SKM-1 treated with dmso at 0.1 percent for 144 hours (cell line): ENCODE data around the gene SDK1.

Experiments
- DNase-seq: peaks from one replicate; lab custom pipeline; 2025; ENCODE audit not compliant: unreplicated experiment; lab: John Stamatoyannopoulos, UW

Gene SDK1

DNA sequence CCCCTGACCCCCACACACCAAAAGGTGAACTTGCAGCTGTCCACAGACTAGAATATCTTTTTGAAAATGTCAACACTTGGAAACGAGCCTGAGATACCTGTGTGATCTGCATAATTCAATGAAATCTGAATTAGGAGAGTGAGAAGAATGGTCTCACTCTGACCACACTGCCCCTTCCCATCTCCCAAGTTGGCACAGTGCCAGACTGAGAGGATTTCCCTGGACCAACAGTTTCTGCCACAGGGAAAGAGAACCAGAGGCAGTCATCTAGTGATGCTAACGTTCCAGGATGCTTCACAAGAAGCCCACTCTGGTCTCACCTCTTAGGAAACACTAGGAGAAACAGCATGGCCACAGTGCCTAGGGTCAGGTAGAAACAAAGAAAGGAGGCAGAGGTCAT is 479.0 kb downstream of the SDK1 start:
- DNase-seq, result no peak

DNA sequence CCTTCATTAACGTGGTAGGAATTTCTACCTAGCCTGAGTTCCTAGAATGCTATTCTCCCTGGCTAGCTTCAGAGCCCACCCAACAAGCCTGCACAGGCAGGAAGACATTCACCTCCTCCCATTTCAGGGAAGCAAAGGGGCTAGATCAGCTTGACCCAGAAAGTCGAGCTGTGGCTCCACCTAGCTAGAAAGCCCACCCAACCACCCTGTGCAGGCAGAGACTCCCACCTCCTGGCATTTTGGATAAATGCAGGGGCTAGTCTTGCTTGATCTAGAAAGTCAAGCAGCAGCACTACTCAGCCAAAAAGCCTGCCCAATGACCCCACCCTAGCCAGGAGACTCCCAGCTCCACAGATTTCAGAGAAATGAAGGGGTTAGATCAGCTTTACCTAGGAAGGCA is 479.5 kb downstream of the SDK1 start:
- DNase-seq, result no peak

DNA sequence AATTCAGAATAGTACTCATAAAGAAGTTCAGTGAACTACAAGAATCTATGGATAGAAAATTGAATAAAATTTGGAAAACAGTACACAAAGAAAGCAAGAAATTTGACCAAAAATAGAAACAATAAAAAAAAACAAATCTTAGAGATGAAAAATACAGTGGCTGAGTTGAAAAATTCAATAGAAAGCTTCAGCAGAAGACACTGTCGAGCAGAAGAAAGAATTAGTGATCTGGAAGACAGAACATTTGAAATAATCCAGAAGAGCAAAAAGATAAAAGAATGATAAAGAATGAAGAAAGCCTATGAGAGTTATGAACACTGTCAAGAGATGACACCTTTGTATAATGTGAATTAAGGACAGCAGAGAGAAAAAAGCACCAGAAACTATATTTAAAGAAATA is 480.6 kb downstream of the SDK1 start:
- no peak for DNase-seq

DNA sequence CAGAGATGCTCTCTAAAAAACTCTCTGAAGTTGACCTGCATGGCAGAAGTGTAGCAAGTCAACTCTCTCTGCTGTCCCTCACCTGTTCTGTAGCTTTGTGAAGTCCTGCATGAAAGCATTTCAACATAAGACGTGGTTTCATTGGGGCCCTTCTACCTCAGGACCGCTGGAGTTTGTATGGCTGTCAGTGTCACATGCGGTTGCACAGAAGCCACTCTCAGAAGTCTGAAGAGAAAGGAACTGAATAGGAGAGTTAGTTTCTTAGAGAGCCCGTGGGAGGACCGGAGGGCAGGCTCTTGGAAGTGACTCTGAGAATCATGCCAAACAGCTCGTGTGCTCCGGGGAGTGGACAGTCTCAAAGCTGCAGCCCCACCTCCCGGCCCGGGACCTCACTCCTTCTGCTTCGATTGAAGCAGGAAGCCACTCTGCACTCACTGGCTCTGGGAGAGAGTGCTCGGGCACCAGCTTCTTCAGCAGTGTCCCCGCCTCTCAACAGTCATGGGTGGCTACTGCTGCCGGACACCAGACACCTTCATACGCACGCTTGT is 486.7 kb downstream of the SDK1 start:
- no peak for DNase-seq

DNA sequence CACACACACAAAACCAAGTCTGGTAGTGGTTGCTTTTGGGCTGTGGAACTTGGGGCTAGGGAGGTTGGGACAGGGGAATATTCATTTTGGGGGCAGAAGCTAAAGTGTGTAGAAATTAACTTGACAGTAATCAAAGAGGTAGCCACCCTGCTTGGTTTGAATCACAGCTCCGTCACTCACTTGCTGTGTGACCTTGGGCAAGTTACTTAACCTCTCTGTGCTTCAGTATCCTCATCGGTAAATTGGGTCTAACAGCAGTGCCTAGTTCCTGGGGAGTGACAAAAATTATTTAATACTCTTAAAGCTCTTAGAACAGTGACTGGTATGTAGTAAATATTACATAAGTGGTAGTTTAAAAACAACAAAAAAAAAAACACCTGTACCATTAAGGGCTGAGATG is 489.8 kb downstream of the SDK1 start:
- DNase-seq, result no peak

DNA sequence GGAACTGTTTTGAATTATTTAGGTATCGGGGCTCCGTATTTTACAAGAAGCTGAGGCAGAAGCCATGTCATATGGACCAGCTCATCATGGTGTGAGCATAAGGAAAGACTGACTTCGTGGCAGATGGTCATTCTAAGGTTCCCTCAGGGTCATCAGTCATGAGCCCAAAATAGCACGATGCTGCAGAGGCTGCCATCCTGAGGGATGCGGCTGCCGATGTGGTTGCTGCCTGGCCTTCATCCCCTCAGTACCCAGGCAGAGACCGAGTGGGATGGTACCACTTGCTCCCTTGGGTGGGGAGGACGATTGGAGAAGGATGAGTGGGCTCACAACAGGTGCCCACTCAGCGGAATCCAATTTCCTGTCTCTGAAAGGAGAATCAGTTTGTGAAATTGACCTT is 490.3 kb downstream of the SDK1 start:
- no peak for DNase-seq

DNA sequence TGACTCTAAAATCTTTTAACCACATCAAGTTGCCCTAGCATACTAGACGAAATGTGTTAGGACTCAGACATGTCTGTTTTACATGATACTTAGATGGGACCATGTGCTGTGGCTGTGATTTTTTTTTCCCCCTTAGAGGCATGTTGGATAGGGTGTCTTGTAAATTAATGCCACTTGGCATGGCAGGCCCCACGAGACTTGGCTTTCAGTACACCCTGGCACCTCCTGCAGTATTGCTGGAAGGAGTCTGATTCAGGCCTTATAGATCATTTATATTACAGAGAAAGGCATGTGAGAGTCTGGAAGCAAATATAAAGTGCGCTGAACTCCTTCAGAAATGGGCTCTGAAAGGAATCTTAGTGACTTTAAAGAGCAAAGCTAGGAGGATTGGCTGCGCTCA is 494.1 kb downstream of the SDK1 start:
- no peak for DNase-seq

DNA sequence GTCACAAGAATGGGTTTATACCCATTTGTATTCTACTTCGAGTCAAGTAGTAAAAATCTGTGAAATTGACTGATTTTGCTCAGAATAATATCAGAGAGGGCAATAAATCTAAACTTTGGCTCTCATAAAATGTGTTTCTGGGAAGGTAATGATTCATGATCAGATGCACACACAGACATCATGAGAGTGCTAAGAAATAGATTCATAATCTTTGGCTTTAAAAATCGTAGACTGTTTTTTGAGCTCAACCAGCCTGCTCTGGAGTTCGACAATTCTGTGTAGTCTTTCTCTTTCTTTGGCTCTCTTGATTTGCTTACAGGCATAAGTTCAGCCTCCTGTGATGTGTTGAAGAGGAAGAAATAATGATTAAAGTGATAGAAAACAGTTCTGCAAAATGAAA is 494.7 kb downstream of the SDK1 start:
- no peak for DNase-seq

DNA sequence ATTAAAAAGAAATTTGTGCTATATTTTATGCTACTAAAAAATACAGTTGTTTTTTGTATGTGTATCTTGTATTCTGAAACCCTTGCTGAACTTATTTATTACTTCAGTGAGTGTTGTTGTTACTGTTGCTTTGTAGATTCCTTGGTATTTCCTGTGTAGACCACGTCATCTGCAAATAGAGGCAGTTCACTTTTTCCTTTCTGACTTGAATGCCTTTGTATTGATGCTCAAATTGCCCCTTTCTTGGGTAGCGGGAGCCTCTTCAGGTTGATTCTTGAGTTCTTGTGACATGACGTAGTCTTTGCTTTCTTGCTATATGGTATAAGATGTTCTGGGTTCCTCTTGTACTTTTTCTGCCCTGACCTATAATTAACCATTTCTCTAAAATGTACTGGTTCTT is 504.1 kb downstream of the SDK1 start:
- no peak for DNase-seq

DNA sequence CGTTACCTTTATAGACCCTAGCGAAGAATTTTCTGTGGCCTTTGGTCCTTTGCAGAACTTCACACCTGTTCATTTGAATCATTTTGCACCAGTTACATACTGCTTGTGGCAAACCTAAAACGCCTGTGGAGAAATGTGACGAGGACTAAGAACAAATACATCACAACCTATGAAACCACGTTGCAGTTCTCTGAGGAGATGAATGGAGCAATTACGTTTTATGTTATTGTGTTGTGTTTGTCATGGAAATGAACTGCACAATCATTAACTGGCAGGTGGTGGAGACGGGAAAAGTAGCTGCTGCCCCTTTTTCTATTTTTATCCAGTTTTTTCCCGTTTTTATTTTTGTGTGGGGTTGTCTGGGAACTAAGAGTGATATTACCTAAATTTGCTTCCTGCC is 505.5 kb downstream of the SDK1 start:
- no peak for DNase-seq

DNA sequence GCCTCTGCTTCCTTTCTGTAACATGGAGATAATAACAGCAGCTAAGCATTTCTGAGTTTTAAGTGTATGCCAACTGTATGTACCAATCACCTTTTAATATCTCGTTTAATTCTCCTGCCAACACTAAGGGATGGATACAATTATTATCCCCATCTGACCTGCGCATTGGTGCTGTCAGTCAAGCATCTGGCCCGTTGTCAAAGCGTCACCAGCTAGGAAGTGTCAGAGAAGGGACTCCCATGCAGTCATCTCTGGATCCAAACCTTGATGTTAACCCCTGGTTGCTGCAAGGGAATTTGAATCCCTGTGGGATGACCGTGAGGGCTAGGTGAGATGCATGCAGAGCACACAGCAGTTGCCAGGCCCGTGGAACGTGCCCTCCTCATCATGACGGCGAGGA is 506.8 kb downstream of the SDK1 start:
- DNase-seq, result no peak

DNA sequence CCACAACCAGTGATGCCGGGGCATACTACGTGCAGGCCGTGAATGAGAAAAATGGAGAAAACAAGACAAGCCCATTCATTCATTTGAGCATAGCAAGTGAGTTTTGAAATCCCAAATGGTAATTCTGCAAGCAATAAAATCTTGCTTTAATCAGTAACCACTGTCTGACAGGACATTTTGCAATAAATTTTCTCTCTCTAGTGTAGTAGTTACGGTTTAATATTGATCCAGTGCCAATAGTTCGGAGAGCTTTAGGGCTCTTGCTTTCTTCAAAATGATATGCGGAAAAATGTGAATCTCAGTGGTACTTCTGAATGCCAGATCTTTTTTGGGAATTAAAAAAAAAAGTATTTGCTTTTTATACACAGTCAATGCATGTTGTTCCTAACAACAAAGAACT is 520.4 kb downstream of the SDK1 start:
- no peak for DNase-seq

DNA sequence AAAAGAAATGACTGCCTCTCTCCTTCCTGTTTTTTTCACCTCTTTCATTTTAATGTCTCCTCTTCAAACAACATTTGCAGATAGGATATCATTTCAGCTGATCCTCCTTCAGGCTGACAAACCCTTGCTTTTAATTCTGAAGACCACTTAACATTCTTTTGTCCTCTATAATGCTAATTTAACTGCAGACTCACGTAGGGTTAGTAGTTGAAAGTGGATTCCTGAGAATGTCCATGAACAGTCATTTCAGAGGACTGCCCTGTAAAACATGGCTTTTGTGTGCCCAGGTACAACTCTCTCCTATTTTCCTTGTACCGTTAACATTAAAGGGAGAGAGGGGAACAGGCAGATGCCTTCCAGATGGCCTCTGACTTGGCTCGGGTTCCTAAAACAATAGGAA is 524.4 kb downstream of the SDK1 start:
- no peak for DNase-seq

DNA sequence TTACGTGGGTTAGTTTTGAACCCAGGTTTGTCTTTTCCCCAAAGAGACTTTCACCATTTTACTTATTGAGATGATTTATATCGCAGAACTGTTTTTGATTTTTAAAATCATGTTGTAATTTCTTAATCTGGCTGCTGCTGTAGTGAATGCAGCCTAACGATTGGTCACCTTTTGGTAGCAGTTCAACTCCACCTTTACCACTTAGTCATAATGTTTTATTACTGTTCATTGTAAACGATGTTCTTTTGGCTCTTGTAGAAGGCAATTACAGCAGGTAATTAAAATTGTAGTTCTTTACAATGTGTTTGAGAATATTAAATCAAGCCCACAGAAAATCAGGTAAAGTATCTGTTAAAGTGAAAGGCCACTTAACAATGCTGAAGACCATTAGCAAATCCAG is 531.1 kb downstream of the SDK1 start:
- no peak for DNase-seq

DNA sequence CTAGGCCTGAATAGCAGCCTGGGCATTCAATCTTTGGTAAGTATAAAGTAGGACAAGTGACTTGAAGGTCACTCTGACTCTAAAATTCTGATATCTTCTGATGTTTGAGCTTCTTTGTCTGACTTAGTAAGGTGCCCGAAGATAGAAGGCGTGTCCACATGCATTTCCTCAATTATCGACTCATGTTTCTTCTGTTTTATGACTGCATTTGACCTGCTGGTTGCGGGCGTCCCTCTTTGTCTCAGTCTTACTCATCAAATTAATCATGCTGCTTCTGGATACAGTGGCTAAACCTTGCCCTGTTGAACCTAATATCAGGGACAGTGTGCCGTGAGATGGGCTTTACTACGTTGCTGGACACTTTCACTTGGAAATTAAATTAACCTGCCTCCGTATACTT is 534.1 kb downstream of the SDK1 start:
- DNase-seq, result no peak

DNA sequence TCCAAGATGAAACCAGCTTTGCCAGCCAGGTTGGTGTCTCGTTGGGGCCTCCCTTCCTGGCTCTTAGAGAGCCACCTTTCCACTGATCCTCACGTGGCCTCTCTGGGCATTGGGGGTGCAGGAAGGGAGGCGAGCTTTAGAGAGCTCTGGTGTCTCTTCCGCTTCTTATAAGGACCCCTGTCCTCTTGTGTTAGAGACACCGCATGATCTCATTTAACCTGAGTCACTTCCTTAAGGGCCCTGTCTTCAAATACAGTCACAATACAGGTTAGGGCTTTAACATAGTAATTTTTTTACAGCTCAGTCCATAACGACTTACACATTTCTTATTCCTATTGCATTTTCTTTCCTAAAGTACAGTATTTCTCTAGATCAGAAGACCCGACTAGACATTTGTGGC is 535.8 kb downstream of the SDK1 start:
- no peak for DNase-seq

DNA sequence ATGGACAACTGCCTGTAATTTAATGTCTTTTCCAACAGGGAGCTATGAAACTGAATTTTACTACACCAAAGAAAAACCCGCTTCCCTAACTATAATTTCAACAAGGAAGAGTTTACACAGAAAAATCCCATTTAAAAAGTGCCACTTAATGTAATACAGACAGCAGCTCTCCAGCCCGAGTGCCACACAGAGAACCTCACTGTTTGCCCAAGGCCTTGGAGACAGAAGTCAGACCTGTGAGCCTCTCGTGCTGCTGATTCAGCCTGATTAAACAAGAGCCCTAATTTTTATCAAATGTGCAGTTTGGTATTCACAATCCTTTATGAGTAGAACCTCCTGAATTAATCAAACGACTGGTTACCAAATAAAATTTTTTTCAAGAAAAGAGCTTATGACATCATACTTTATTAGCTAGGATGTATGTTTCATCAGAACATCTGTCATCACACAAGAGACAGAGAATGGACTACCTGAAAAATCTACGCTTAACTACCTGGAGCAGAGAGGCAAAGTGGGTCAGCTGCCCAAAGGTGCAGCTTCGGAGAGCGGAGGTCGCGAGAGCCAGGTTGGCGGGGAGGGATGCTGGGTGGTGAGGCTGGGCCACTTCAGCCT is 543.6 kb downstream of the SDK1 start:
- no peak for DNase-seq

DNA sequence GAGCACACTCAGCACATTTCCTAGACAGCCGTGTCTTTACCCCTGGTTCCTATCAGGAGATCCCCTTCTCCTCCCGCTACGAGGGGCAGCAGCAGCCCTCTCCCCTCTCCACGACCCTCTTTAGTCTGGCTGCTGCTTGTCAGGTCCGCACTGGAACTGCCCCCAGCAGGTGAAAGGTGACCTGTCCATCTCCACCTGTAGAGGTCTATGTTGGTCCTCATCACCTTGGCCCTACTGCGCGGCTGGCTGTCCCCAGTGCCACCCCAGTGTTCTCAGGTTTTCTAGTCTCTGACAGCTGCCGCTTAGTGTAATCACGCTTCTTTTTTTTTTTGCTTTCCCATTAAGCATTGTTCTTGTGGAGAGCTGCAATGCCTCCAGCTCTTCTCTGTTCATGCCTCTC is 545.7 kb downstream of the SDK1 start:
- no peak for DNase-seq

DNA sequence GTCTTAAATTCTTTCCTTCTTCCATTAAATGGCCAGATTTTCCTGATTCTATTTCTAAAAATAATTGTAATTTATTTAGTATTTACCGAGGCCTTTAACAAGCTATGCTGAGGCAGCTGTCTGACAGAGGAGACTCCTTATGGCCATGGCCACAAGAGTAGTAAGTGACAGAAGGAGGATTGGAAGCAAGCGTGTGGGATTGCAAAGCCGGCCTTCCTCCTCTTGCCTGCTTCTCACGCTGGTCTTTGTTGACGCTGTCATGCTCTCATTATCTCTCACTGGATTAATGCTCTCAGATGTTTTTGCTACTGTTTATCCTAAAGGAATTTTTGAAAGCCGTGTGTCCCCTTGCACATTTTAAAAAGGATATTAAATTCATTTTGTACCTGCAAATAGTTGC is 546.3 kb downstream of the SDK1 start:
- DNase-seq, result no peak

DNA sequence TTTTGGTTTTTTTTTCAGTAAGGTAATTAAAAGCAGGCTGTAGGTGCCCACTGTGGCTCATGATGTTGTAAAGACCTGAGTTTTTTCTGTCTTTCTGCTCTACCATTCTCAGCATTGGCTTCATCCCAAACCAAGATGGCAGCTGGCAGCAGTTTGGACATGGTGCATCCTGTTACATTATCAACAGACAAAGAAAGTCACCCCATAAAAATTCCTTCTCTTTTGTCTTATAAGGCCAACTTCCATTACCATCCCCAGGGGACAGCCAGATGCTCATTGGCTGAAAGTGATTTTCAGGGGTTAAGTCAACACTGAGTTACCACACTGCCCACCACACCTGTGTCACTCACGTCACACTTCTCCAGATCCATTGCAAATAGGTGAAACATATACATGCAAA is 558.4 kb downstream of the SDK1 start:
- no peak for DNase-seq

DNA sequence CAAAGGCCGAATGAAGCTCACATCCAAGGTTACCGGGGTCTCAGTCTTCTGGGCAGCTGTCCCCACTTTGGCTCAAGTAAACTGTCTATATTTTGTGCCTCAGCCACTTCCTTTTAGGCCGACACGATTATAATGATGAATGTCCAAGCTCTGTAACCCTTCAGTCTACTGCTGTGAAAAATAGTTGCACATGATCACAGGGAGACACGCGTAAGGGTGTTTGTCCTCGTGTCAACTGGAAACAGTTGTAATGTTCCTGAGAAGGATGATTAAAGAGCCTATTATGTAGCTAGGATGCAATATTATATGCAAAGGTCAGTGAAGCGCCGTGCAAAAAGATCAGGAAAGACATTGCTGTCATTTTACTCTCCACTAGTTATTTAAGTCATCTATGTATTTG is 559.9 kb downstream of the SDK1 start:
- DNase-seq, result no peak

DNA sequence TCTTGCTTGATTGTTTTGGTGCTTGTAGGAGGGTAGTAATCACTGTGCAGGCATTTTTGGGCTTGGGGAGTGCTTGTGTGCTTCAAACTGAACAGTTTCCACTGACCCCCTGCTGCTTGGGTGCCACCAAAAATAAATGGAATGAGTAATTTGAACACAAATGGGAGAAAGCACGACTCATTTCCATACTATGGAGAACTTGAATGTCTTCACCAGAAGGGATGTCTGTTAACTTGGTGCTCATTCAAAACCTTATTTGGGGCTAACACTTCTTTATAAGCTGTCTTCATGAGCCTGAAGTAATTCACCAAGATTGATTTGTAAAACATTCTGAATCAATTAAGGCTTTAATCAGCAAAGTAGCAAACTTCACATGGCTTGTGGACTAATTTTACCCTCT is 560.3 kb downstream of the SDK1 start:
- DNase-seq, result no peak

DNA sequence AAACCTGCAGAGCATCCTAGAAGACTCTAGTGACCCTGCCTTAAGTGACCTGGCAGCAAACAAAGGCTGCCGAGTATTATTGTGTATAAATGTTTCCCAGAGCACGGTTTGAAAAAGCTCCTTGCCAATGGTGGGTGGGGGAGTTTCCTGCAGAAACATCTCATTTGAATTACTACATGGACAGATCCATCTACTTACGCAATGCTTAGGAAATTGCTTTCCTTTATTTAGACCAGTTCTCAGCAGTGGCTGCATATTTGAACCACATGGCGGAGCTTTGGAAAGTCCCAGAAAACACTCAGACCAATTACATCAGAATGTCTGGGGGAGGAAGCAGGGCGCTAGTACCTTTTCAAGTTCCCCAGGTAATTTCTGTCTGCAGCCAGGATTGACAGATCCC is 560.9 kb downstream of the SDK1 start:
- no peak for DNase-seq

DNA sequence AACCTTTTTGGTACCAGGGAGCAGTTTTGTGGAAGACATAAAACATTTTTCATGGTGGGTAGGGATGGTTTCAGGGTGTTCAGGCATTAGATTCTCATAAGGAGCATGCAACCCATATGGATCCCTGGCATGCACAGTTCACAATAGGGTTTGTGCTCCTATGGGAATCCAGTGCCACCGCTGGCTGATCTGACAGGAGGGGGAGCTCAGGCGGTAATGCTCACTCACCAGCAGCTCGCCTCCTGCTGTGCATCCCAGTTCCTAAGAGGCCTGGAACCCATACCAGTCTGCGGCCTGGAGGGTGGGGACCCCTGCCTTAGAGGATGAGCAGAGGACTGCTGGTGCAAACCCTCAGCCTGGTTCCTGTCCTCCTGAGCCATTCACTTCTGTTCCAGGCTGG is 561.7 kb downstream of the SDK1 start:
- no peak for DNase-seq
